ACC112 (cell line): Measurements from ENCODE around the gene RNF17.

ENCODE experiments used
- H2AFZ ChIP-seq: fragments of 200-600 bp; sonication (generic); one replicate; pipeline ENCODE4 v1.6.0; 2017; ENCODE audit warnings: antibody characterized with exemption, low read length; ENCODE audit not compliant: unreplicated experiment
- H3K27ac ChIP-seq: fragments of 200-600 bp; sonication (generic); 2 replicates; pipeline ENCODE4 v1.5.1; 2014; ENCODE audit warnings: low read depth, mild to moderate bottlenecking, antibody characterized with exemption, low read length, moderate library complexity
- H3K27me3 ChIP-seq: fragments of 200-600 bp; sonication (generic); 2 replicates; pipeline ENCODE4 v1.6.1; 2014; ENCODE audit warnings: mild to moderate bottlenecking, antibody characterized with exemption, low read length, moderate library complexity, mixed read lengths; ENCODE audit not compliant: insufficient read depth
- H3K36me3 ChIP-seq: fragments of 200-600 bp; sonication (generic); 2 replicates; pipeline ENCODE4 v1.6.1; 2016; ENCODE audit warnings: mild to moderate bottlenecking, antibody characterized with exemption, low read length, moderate library complexity, mixed read lengths; ENCODE audit not compliant: insufficient read depth
- H3K4me1 ChIP-seq: fragments of 200-600 bp; sonication (generic); one replicate; pipeline ENCODE4 v1.6.1; 2016; ENCODE audit warnings: low read length, mixed read lengths; ENCODE audit not compliant: insufficient read depth, unreplicated experiment, control insufficient read depth
- H3K4me3 ChIP-seq: fragments of 200-600 bp; sonication (generic); 2 replicates; pipeline ENCODE4 v1.5.1; 2014; ENCODE audit warnings: mild to moderate bottlenecking, low read depth, low read length
- H3K79me2 ChIP-seq: fragments of 200-600 bp; sonication (generic); one replicate; pipeline ENCODE4 v1.6.0; 2016; ENCODE audit warnings: low read length; ENCODE audit not compliant: control insufficient read depth, unreplicated experiment, insufficient read depth

The RNF17 gene

GRCh38 chr13:24763596-24764275, at the start of gene RNF17:
TSS of gene RNF17 (plus strand) at chr13:24764169. CDS start at chr13:24764204, 35 bp downstream.
- no peak within 1 kb of the TSS for H2AFZ ChIP-seq
- H3K27me3 ChIP-seq = peaks cover 41% of the 10 kb centered on the region
- no peaks in the 10 kb centered on the region for H3K36me3 ChIP-seq
- H3K4me1 ChIP-seq = no peaks in the 10 kb centered on the region
- H3K27ac ChIP-seq = no peak within 1 kb of the TSS
- no peak within 1 kb of the TSS for H3K4me3 ChIP-seq
- H3K79me2 ChIP-seq = no peaks in the 10 kb centered on the region

GRCh38 chr13:24716011-24716410, 48.0 kb upstream of the RNF17 start:
- peaks cover 49% of the 10 kb centered on the region for H3K27me3 ChIP-seq
- H3K4me3 ChIP-seq = no peak overlapping the region
- H3K27ac ChIP-seq = no peak overlapping the region
- H3K4me1 ChIP-seq = no peaks in the 10 kb centered on the region
- no peak overlapping the region for H2AFZ ChIP-seq
- no peaks in the 10 kb centered on the region for H3K79me2 ChIP-seq
- H3K36me3 ChIP-seq = no peaks in the 10 kb centered on the region

GRCh38 chr13:24716446-24716845, 47.5 kb upstream of the RNF17 start:
- Histone ChIP-seq H3K36me3 (no peaks in the 10 kb centered on the region), H3K79me2 (no peaks in the 10 kb centered on the region), H3K27ac (no peak overlapping the region), H3K27me3 (peaks cover 49% of the 10 kb centered on the region), H3K4me1 (no peaks in the 10 kb centered on the region), H2AFZ (no peak overlapping the region), H3K4me3 (no peak overlapping the region)

GRCh38 chr13:24717217-24717616, 46.8 kb upstream of the RNF17 start:
- Histone ChIP-seq H3K27me3 (peaks cover 54% of the 10 kb centered on the region), H3K27ac (no peak overlapping the region), H3K79me2 (no peaks in the 10 kb centered on the region), H3K36me3 (no peaks in the 10 kb centered on the region), H3K4me1 (no peaks in the 10 kb centered on the region), H3K4me3 (no peak overlapping the region), H2AFZ (no peak overlapping the region)

GRCh38 chr13:24718192-24718965, 45.6 kb upstream of the RNF17 start:
- no peaks in the 10 kb centered on the region for H3K36me3 ChIP-seq
- H3K27me3 ChIP-seq = peaks cover 58% of the 10 kb centered on the region
- H3K79me2 ChIP-seq = no peaks in the 10 kb centered on the region
- H2AFZ ChIP-seq = no peak overlapping the region
- no peak overlapping the region for H3K27ac ChIP-seq
- no peaks in the 10 kb centered on the region for H3K4me1 ChIP-seq
- H3K4me3 ChIP-seq = no peak overlapping the region

- peaks cover 66% of the 10 kb centered on the region for H3K27me3 ChIP-seq
- H2AFZ ChIP-seq = no peak overlapping the region
- H3K4me1 ChIP-seq = no peaks in the 10 kb centered on the region
- H3K36me3 ChIP-seq = no peaks in the 10 kb centered on the region
- no peaks in the 10 kb centered on the region for H3K79me2 ChIP-seq
- no peak overlapping the region for H3K4me3 ChIP-seq
- H3K27ac ChIP-seq = no peak overlapping the region
Measured at GRCh38 chr13:24719139-24719538, 44.8 kb upstream of the RNF17 start.

- Histone ChIP-seq H3K79me2 (no peaks in the 10 kb centered on the region), H3K27me3 (peaks cover 69% of the 10 kb centered on the region), H3K36me3 (no peaks in the 10 kb centered on the region), H2AFZ (no peak overlapping the region), H3K27ac (no peak overlapping the region), H3K4me3 (no peak overlapping the region), H3K4me1 (no peaks in the 10 kb centered on the region)
Measured at GRCh38 chr13:24723206-24723605, 40.8 kb upstream of the RNF17 start.

- H3K79me2 ChIP-seq = no peaks in the 10 kb centered on the region
- H3K27me3 ChIP-seq = peaks cover 56% of the 10 kb centered on the region
- no peak overlapping the region for H3K27ac ChIP-seq
- no peaks in the 10 kb centered on the region for H3K4me1 ChIP-seq
- H3K36me3 ChIP-seq = no peaks in the 10 kb centered on the region
- H3K4me3 ChIP-seq = no peak overlapping the region
- H2AFZ ChIP-seq = no peak overlapping the region
Measured at GRCh38 chr13:24724714-24725113, 39.3 kb upstream of the RNF17 start.

GRCh38 chr13:24725379-24725778, 38.6 kb upstream of the RNF17 start:
- H3K4me3 ChIP-seq = no peak overlapping the region
- H3K27me3 ChIP-seq = peaks cover 49% of the 10 kb centered on the region
- H3K36me3 ChIP-seq = no peaks in the 10 kb centered on the region
- no peak overlapping the region for H3K27ac ChIP-seq
- no peak overlapping the region for H2AFZ ChIP-seq
- no peaks in the 10 kb centered on the region for H3K79me2 ChIP-seq
- no peaks in the 10 kb centered on the region for H3K4me1 ChIP-seq

GRCh38 chr13:24727731-24728601, 36.0 kb upstream of the RNF17 start:
- no peak overlapping the region for H3K27ac ChIP-seq
- H3K4me1 ChIP-seq = no peaks in the 10 kb centered on the region
- H2AFZ ChIP-seq = no peak overlapping the region
- peaks cover 38% of the 10 kb centered on the region for H3K27me3 ChIP-seq
- H3K4me3 ChIP-seq = no peak overlapping the region
- H3K36me3 ChIP-seq = no peaks in the 10 kb centered on the region
- no peaks in the 10 kb centered on the region for H3K79me2 ChIP-seq
